ENCODE results near the gene ITM2C.

DNA sequence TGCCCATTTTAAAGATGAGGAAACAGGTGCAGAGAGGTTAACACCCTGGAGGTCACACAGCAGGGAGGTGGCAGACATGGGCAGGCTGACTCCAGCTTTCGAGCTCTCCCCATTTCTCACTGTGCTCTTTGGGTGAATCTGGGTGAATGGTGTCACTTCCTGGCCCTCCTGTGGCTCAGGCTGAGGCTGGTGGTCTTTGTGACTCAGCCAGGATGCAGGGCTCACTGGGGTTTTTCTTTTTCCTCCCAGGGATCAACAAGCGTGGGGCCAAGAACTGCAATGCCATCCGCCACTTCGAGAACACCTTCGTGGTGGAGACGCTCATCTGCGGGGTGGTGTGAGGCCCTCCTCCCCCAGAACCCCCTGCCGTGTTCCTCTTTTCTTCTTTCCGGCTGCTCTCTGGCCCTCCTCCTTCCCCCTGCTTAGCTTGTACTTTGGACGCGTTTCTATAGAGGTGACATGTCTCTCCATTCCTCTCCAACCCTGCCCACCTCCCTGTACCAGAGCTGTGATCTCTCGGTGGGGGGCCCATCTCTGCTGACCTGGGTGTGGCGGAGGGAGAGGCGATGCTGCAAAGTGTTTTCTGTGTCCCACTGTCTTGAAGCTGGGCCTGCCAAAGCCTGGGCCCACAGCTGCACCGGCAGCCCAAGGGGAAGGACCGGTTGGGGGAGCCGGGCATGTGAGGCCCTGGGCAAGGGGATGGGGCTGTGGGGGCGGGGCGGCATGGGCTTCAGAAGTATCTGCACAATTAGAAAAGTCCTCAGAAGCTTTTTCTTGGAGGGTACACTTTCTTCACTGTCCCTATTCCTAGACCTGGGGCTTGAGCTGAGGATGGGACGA, 13.2 kb downstream of the ITM2C start:
- TF ChIP-seq, protein P1, sequence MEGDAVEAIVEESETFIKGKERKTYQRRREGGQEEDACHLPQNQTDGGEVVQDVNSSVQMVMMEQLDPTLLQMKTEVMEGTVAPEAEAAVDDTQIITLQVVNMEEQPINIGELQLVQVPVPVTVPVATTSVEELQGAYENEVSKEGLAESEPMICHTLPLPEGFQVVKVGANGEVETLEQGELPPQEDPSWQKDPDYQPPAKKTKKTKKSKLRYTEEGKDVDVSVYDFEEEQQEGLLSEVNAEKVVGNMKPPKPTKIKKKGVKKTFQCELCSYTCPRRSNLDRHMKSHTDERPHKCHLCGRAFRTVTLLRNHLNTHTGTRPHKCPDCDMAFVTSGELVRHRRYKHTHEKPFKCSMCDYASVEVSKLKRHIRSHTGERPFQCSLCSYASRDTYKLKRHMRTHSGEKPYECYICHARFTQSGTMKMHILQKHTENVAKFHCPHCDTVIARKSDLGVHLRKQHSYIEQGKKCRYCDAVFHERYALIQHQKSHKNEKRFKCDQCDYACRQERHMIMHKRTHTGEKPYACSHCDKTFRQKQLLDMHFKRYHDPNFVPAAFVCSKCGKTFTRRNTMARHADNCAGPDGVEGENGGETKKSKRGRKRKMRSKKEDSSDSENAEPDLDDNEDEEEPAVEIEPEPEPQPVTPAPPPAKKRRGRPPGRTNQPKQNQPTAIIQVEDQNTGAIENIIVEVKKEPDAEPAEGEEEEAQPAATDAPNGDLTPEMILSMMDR (IDR thresholded peaks at IDR 0.05 in 4 of 5, conservative IDR thresholded peaks at IDR 0.05 in 1 of 5): no peak
- no peak for TF ChIP-seq POLR2A (IDR thresholded peaks at IDR 0.05)

Measured in gastrocnemius medialis (tissue), 4 donors.